Endothelial cell of umbilical vein (primary cell): Measurements from ENCODE around the gene CDH9. TPM values are rescaled to one million over a fixed set of nuclear protein-coding genes. Genes with fewer than 3 reads are reported as not detected.

Experiments
- BruUV-seq: library from RNA; stranded (reverse); fragments of 400-500 nt; replicated peaks from 2 replicates; lab custom pipeline; 2021; lab: Mats Ljungman, UMichigan
- CTCF ChIA-PET: fragments of 300-600, 350-600 bp; sonication (Branson Sonifier 250); formaldehyde crosslinking; loops from one replicate; lab custom pipeline; 2021; ENCODE audit warnings: antibody characterized with exemption, inconsistent platforms; lab: Charles Lee
- POLR2A ChIA-PET: fragments of 300-600, 350-600 bp; sonication (Branson Sonifier 250); formaldehyde crosslinking; loops from one replicate; lab custom pipeline; 2021; ENCODE audit warnings: antibody characterized with exemption, inconsistent platforms; lab: Charles Lee
- DNase-seq: peaks from one replicate; pipeline ENCODE4 v3.0.0-alpha.2; 2011; ENCODE audit warnings: low read depth, low spot score
- FAIRE-seq: peaks from 2 replicates; lab custom pipeline; 2011; peaks lifted over from hg19 to GRCh38; lab: Jason Lieb, UNC
- H2AFZ ChIP-seq: 2 replicates; pipeline ENCODE4 v1.6.0; 2012; ENCODE audit warnings: low read depth, low read length, control low read depth, inconsistent platforms
- H3K27ac ChIP-seq: 2 replicates; pipeline ENCODE4 v1.5.1; 2011; ENCODE audit warnings: low read depth, mild to moderate bottlenecking, control low read depth, low read length, moderate library complexity; ENCODE audit not compliant: insufficient read depth
- H3K27me3 ChIP-seq, 2 experiments: 2 replicates each; pipeline versions ENCODE4 v1.6.0 to v1.6.1; 2011; ENCODE audit warnings: low read length in 2 of 2, mixed read lengths in 1 of 2; ENCODE audit not compliant: control insufficient read depth in 2 of 2, insufficient read depth in 2 of 2
- H3K36me3 ChIP-seq, 2 experiments: 2 replicates in 1 of 2; 3 replicates in 1 of 2; pipeline ENCODE4 v1.5.1; 2011; ENCODE audit warnings: low read length in 2 of 2, mild to moderate bottlenecking in 1 of 2, moderate library complexity in 1 of 2; ENCODE audit not compliant: control insufficient read depth in 2 of 2, insufficient read depth in 2 of 2; ENCODE audit errors: extremely low read depth in 1 of 2
- H3K4me1 ChIP-seq: 3 replicates; pipeline ENCODE4 v1.5.1; 2011; ENCODE audit warnings: mild to moderate bottlenecking, low read length; ENCODE audit not compliant: control insufficient read depth, insufficient read depth; ENCODE audit errors: extremely low read depth
- H3K4me2 ChIP-seq: 2 replicates; pipeline ENCODE4 v1.6.1; 2011; ENCODE audit warnings: low read length, control low read depth, mixed read lengths; ENCODE audit not compliant: insufficient read depth
- H3K4me3 ChIP-seq, 3 experiments: fragments of 200-600 bp in 1 of 3; sonication (generic), shearing (Covaris generic) in 1 of 3; replicated peaks in 1 of 3; 2 replicates each; pipeline ENCODE4 v1.5.1; 2011 to 2016; ENCODE audit warnings: control low read depth in 3 of 3, low read length in 3 of 3, mild to moderate bottlenecking in 2 of 3, inconsistent platforms in 1 of 3, low read depth in 1 of 3, moderate library complexity in 1 of 3; ENCODE audit not compliant: insufficient read depth in 1 of 3
- H3K79me2 ChIP-seq: 2 replicates; pipeline ENCODE4 v1.6.0; 2012; ENCODE audit warnings: low read length, inconsistent platforms; ENCODE audit not compliant: control insufficient read depth, insufficient read depth
- H3K9ac ChIP-seq: replicated peaks from 2 replicates; pipeline ENCODE3; 2011; ENCODE audit warnings: low read length, control low read depth; ENCODE audit not compliant: insufficient read depth; ENCODE audit errors: extremely low read depth
- H3K9me1 ChIP-seq: replicated peaks from 3 replicates; pipeline ENCODE4 v1.6.0; 2011; ENCODE audit warnings: mild to moderate bottlenecking, low read length; ENCODE audit not compliant: control insufficient read depth, insufficient read depth; ENCODE audit errors: extremely low read depth
- H3K9me3 ChIP-seq: replicated peaks from 2 replicates; pipeline ENCODE4 v1.5.1; 2012; ENCODE audit warnings: low read length, inconsistent platforms; ENCODE audit not compliant: control insufficient read depth, insufficient read depth
- H4K20me1 ChIP-seq: replicated peaks from 2 replicates; pipeline ENCODE3; 2011; ENCODE audit warnings: mild to moderate bottlenecking, low read length; ENCODE audit not compliant: control insufficient read depth, insufficient read depth; ENCODE audit errors: extremely low read depth
- EZH2 ChIP-seq: IDR thresholded peaks from 2 replicates; pipeline ENCODE4 v1.6.1; 2012; ENCODE audit warnings: borderline replicate concordance, low read depth, mild to moderate bottlenecking, moderate library complexity, low read length, inconsistent platforms; ENCODE audit not compliant: severe bottlenecking
- FOS ChIP-seq: IDR thresholded peaks from 2 replicates; pipeline ENCODE4 v1.6.1; 2011; ENCODE audit warnings: mild to moderate bottlenecking, low read length, moderate library complexity, borderline replicate concordance; ENCODE audit not compliant: insufficient read depth
- GATA2 ChIP-seq: IDR thresholded peaks from 2 replicates; pipeline ENCODE4 v1.7.0; 2011; ENCODE audit warnings: low read depth, mild to moderate bottlenecking, moderate library complexity, mixed read lengths, low read length; ENCODE audit not compliant: insufficient read length, insufficient read depth
- JUN ChIP-seq: IDR thresholded peaks from 2 replicates; pipeline ENCODE4 v1.6.1; 2011; ENCODE audit warnings: borderline replicate concordance, low read depth; ENCODE audit not compliant: insufficient read length, insufficient read depth
- dilution Hi-C: fragments of 300-500 bp; cut with MboI; formaldehyde crosslinking; loops from one replicate; pipeline ENCODE4 v1.15.0; 2019; ENCODE audit warnings: low sequenced_read_pairs; ENCODE audit not compliant: extremely low pct_ligation_motif_present
- intact Hi-C: fragments of 100-400 bp; cut with micrococcal nuclease; formaldehyde crosslinking; loops from one replicate; pipeline ENCODE4 v1.10.0; 2022
- polyA plus RNA-seq, 4 experiments: library from polyadenylated mRNA; depleted of rRNA in 3 of 4; stranded (reverse) in 3 of 4; unstranded in 1 of 4; fragments of >200 nt; gene quantifications; 2 replicates each; pipeline versions ENCODE4 v1.2.1 to v1.2.3, GENCODE V29; 2011 to 2012; ENCODE audit warnings: missing spikeins in 1 of 4
- total RNA-seq: library from RNA; stranded (reverse); gene quantifications from 2 replicates; pipeline ENCODE4 v1.2.3, GENCODE V29; 2021
- TF ChIP-seq, protein P1 (sequence below): IDR thresholded peaks from 2 replicates; pipeline ENCODE4 v1.6.1; 2011; ENCODE audit not compliant: insufficient read depth, insufficient read length
- TF ChIP-seq, protein P2 (sequence below), 2 donors: IDR thresholded peaks; 1 replicate in 1 of 2; 2 replicates in 1 of 2; pipeline ENCODE4 v1.5.1; 2011; ENCODE audit warnings: low read length in 2 of 2, mild to moderate bottlenecking in 2 of 2, moderate library complexity in 2 of 2, control low read depth in 1 of 2, inconsistent platforms in 1 of 2, low read depth in 1 of 2; ENCODE audit not compliant: insufficient read depth in 1 of 2; ENCODE audit errors: extremely low read depth in 1 of 2

The CDH9 gene
- total and polyA plus RNA-seq, 2 donors (not counting 3 experiments of a cell fraction or from before 2014, with no cell fraction given): not detected

DNA sequence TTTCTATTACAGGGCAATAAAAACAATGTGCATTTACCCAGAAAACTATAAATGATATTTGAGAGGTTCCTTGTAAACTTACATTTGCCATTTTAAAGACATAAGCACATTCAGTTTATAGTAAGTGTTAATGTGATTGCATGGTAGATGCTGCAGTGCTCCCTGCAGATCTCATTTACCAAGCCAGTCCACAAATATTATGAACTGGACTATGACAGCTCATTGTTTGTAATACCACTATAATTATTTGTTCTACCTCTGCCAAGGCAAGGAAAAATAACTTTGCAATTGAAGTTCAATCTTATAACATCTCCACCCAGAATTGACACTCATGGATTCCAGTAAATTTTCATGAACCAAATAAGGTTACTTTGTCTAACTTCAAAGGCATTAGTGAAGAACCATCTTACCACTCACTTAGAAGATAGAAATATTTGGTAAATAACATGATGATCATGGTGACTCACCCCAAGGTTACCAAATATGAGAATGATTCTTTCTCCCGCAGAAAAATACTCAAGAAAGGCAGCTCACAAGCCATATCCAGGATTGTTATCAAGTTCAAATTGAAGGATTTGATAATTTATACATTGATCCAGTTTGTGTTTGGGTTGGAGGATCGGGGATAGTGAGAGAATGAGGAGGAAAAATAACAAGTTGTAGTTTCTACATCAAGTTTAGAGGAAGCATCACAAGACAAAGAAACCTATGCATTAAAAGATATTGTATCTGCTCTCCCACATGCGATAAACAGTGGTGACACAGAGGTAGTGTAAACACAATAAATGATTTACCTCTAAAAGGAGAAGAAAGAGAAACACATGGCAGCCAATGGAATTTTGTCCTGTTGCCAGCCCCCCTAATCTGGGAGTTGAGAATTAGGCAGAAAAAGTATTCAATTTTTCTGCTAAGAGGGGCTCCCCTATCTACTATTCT lies 29.5 kb downstream of the CDH9 start:
- TF ChIP-seq JUN: no peak
- TF ChIP-seq, protein P1, sequence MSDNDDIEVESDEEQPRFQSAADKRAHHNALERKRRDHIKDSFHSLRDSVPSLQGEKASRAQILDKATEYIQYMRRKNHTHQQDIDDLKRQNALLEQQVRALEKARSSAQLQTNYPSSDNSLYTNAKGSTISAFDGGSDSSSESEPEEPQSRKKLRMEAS: no peak
- TF ChIP-seq, protein P2, sequence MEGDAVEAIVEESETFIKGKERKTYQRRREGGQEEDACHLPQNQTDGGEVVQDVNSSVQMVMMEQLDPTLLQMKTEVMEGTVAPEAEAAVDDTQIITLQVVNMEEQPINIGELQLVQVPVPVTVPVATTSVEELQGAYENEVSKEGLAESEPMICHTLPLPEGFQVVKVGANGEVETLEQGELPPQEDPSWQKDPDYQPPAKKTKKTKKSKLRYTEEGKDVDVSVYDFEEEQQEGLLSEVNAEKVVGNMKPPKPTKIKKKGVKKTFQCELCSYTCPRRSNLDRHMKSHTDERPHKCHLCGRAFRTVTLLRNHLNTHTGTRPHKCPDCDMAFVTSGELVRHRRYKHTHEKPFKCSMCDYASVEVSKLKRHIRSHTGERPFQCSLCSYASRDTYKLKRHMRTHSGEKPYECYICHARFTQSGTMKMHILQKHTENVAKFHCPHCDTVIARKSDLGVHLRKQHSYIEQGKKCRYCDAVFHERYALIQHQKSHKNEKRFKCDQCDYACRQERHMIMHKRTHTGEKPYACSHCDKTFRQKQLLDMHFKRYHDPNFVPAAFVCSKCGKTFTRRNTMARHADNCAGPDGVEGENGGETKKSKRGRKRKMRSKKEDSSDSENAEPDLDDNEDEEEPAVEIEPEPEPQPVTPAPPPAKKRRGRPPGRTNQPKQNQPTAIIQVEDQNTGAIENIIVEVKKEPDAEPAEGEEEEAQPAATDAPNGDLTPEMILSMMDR (IDR thresholded peaks at IDR 0.05; ENCODE audit: extremely low read depth in 1 of 2, insufficient read depth in 1 of 2, low read depth in 1 of 2, low read length in 2 of 2): no peak
- no peak for TF ChIP-seq FOS
- TF ChIP-seq EZH2: no peak
- TF ChIP-seq GATA2: no peak
- CTCF ChIA-PET: no interaction called here
- Histone ChIP-seq H3K27me3 (no peaks in the 10 kb centered on the region), H3K9me3 (peaks cover 4% of the 10 kb centered on the region), H2AFZ (no peak overlapping the region), H3K27ac (no peak overlapping the region), H3K36me3 (no peaks in the 10 kb centered on the region), H3K9me1 (no peaks in the 10 kb centered on the region), H3K4me1 (no peaks in the 10 kb centered on the region), H3K4me2 (no peak overlapping the region), H4K20me1 (no peaks in the 10 kb centered on the region), H3K79me2 (no peaks in the 10 kb centered on the region), H3K9ac (no peak overlapping the region), H3K4me3 (no peak overlapping the region)
- no TSS peak for BruUV-seq
- dilution Hi-C loops: no loop called here
- POLR2A ChIA-PET: no interaction called here
- DNase-seq (no peak), FAIRE-seq (no peak)
- intact Hi-C loops: no loop called here
